ENCODE results near the gene FYB1. TPM values are rescaled to one million over a fixed set of nuclear protein-coding genes. Genes with fewer than 3 reads are reported as not detected.

Gene FYB1
- total RNA-seq, 1 experiment from 2014 or later = 0.52 TPM

DNA sequence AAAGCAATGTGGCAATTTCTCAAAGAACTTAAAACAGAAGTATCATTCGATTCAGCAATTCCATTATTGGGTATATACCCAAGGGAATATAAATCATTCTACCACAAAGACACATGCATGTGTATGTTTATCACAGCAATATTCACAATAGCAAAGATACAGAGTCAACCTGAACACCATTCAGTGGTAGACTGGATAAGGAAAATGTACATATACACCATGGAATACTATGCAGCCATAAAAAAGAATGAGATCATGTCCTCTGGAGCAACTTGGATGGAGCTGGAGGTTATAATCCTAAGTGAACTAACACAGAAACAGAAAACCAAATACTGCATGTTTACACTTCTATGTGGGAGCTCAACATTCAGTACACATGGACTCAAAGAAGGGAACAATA lies 21.4 kb upstream of the FYB1 start:
- DNase-seq (ENCODE audit: low spot score) (no peak), ATAC-seq (no peak)
- Mint-ChIP-seq H3K4me3 (no peak overlapping the region), H3K4me1 (no peaks in the 10 kb centered on the region), H3K27ac (no peak overlapping the region), H3K27me3 (ENCODE audit: low read depth) (no peaks in the 10 kb centered on the region), H3K9me3 (peaks cover 21% of the 10 kb centered on the region), H3K36me3 (no peaks in the 10 kb centered on the region; the same call in 1 of the 2 replicates)
- ChIA-PET POLR2A (no interaction called here), CTCF (no interaction called here)
- no peak for TF ChIP-seq FOXJ3 (CRISPR knock-in tag; IDR thresholded peaks at IDR 0.05; ENCODE audit: borderline replicate concordance)
- TF ChIP-seq ZNF219 (CRISPR knock-in tag; IDR thresholded peaks at IDR 0.05; ENCODE audit: borderline replicate concordance) = no peak
- no peak for TF ChIP-seq ZSCAN18 (CRISPR knock-in tag; IDR thresholded peaks at IDR 0.05)
- no peak for TF ChIP-seq ELF4 (CRISPR knock-in tag; IDR thresholded peaks at IDR 0.05; ENCODE audit: low read depth)
- TF ChIP-seq, protein P1, sequence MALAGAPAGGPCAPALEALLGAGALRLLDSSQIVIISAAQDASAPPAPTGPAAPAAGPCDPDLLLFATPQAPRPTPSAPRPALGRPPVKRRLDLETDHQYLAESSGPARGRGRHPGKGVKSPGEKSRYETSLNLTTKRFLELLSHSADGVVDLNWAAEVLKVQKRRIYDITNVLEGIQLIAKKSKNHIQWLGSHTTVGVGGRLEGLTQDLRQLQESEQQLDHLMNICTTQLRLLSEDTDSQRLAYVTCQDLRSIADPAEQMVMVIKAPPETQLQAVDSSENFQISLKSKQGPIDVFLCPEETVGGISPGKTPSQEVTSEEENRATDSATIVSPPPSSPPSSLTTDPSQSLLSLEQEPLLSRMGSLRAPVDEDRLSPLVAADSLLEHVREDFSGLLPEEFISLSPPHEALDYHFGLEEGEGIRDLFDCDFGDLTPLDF (CRISPR knock-in tag; IDR thresholded peaks at IDR 0.05) = no peak
- TF ChIP-seq, protein P2, sequence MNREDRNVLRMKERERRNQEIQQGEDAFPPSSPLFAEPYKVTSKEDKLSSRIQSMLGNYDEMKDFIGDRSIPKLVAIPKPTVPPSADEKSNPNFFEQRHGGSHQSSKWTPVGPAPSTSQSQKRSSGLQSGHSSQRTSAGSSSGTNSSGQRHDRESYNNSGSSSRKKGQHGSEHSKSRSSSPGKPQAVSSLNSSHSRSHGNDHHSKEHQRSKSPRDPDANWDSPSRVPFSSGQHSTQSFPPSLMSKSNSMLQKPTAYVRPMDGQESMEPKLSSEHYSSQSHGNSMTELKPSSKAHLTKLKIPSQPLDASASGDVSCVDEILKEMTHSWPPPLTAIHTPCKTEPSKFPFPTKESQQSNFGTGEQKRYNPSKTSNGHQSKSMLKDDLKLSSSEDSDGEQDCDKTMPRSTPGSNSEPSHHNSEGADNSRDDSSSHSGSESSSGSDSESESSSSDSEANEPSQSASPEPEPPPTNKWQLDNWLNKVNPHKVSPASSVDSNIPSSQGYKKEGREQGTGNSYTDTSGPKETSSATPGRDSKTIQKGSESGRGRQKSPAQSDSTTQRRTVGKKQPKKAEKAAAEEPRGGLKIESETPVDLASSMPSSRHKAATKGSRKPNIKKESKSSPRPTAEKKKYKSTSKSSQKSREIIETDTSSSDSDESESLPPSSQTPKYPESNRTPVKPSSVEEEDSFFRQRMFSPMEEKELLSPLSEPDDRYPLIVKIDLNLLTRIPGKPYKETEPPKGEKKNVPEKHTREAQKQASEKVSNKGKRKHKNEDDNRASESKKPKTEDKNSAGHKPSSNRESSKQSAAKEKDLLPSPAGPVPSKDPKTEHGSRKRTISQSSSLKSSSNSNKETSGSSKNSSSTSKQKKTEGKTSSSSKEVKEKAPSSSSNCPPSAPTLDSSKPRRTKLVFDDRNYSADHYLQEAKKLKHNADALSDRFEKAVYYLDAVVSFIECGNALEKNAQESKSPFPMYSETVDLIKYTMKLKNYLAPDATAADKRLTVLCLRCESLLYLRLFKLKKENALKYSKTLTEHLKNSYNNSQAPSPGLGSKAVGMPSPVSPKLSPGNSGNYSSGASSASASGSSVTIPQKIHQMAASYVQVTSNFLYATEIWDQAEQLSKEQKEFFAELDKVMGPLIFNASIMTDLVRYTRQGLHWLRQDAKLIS (CRISPR knock-in tag; IDR thresholded peaks at IDR 0.05; ENCODE audit: borderline replicate concordance) = no peak
- TF ChIP-seq ETV6 (CRISPR knock-in tag; IDR thresholded peaks at IDR 0.05) = no peak

DNA sequence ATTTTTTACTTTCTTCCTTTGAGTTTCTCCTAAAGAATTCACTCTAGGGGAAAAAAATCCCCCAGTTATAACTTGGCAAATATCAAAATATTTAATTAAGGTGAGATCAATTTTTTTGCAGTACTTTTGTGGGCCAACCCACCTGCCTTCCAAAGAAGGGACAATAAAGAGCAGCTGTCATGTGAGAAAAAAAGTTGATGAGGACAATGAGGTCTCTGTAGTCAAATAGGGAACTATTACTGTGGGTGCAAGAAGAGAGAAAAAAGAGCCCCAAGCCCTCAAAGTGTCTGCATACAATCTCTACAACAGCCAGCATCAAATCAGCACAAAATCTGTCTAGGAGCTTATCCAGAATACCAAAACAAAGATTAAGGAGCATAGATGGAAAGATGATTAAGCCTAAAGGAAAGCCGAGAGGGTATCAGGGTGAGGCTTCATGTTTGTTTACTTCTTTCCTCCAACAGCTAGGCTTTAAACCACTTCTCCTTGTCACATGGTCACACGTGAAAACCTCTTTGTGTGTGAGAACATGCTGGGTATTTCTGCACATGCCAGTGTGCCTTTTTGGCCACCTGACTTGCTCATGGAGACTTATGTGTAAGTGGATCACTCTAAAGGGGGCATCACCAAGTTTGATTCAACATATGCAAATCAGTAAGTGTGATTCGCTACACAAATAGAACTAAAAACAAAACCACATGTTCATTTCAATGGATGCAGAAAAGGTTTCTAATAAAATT lies 19.2 kb upstream of the FYB1 start:
- ATAC-seq (no peak), DNase-seq (ENCODE audit: low spot score) (no peak)
- no peak overlapping the region for H3K27ac Mint-ChIP-seq
- no peaks in the 10 kb centered on the region; the same call in 1 of the 2 replicates for H3K36me3 Mint-ChIP-seq
- ChIA-PET POLR2A (no interaction called here), CTCF (no interaction called here)
- no peaks in the 10 kb centered on the region for H3K4me1 Mint-ChIP-seq
- TF ChIP-seq USF2 (CRISPR knock-in tag; IDR thresholded peaks at IDR 0.05) (no peak), HMGA2 (CRISPR knock-in tag; IDR thresholded peaks at IDR 0.05) (no peak), SOX15 (CRISPR knock-in tag; IDR thresholded peaks at IDR 0.05) (no peak), ATF6 (CRISPR knock-in tag; IDR thresholded peaks at IDR 0.05) (no peak), ZNF263 (CRISPR knock-in tag; IDR thresholded peaks at IDR 0.05; ENCODE audit: low read depth) (no peak), ETV6 (CRISPR knock-in tag; IDR thresholded peaks at IDR 0.05) (no peak)
- TF ChIP-seq, protein P3, sequence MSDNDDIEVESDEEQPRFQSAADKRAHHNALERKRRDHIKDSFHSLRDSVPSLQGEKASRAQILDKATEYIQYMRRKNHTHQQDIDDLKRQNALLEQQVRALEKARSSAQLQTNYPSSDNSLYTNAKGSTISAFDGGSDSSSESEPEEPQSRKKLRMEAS (CRISPR knock-in tag; IDR thresholded peaks at IDR 0.05) = no peak
- H3K27me3 Mint-ChIP-seq (ENCODE audit: low read depth) = no peaks in the 10 kb centered on the region
- peaks cover 24% of the 10 kb centered on the region for H3K9me3 Mint-ChIP-seq
- no peak overlapping the region for H3K4me3 Mint-ChIP-seq

All from WTC11 (cell line).